Activated naive CD4-positive, alpha-beta T cell treated with anti-CD3 and anti-CD28 coated beads for 36 hours (primary cell): ENCODE measurements around the gene NPM1. TPM values are rescaled to one million over a fixed set of nuclear protein-coding genes. Genes with fewer than 3 reads are reported as not detected.

Source experiments
- CTCF ChIA-PET: fragments of 350-600 bp; sonication (Branson Sonifier 250); formaldehyde crosslinking; loops from one replicate; lab custom pipeline; 2021; ENCODE audit warnings: antibody characterized with exemption; lab: Charles Lee
- DNase-seq: peaks from one replicate; pipeline ENCODE4 v3.0.0-alpha.2; 2020
- H3K27ac Mint-ChIP-seq: one replicate; pipeline ENCODE4 v1.8.0; 2021; ENCODE audit warnings: mild to moderate bottlenecking, mixed read lengths
- H3K27me3 Mint-ChIP-seq: one replicate; pipeline ENCODE4 v1.8.0; 2021; ENCODE audit warnings: low read depth, mixed read lengths
- H3K36me3 Mint-ChIP-seq: one replicate; pipeline ENCODE4 v1.8.0; 2021; ENCODE audit warnings: low read depth, mixed read lengths
- H3K4me1 Mint-ChIP-seq: one replicate; pipeline ENCODE4 v1.8.0; 2021; ENCODE audit warnings: low read depth, mixed read lengths
- H3K4me3 Mint-ChIP-seq: one replicate; pipeline ENCODE4 v1.8.0; 2021; ENCODE audit warnings: mild to moderate bottlenecking, moderate library complexity, mixed read lengths
- H3K9me3 Mint-ChIP-seq: one replicate; pipeline ENCODE4 v1.8.0; 2021; ENCODE audit warnings: mixed read lengths
- intact Hi-C: fragments of 100-400 bp; cut with micrococcal nuclease; formaldehyde crosslinking; loops from one replicate; pipeline ENCODE4 v1.15.1; 2023
- microRNA-seq: library from miRNA; unstranded; fragments of <30 nt; microRNA quantifications from one replicate; pipeline ENCODE4 v1.2.0, GENCODE V29; 2022; ENCODE audit warnings: borderline microRNAs expressed, borderline replicate concordance
- total RNA-seq, 2 experiments: library from RNA; stranded (reverse); gene quantifications; one replicate each; pipeline ENCODE4 v1.2.3, GENCODE V29; 2021

Gene NPM1
- total RNA-seq, 2 experiments from 2014 or later, result 3,194 to 3,467 TPM

- Mint-ChIP-seq H3K4me3 (no peak overlapping the region), H3K27me3 (peaks cover 29% of the 10 kb centered on the region), H3K27ac (no peak overlapping the region), H3K36me3 (no peaks in the 10 kb centered on the region), H3K4me1 (peaks cover 6% of the 10 kb centered on the region), H3K9me3 (no peaks in the 10 kb centered on the region)
- CTCF ChIA-PET, result no interaction called here
- intact Hi-C loops, result no loop called here
- DNase-seq, result no peak
These were observed 61.8 kb downstream of the NPM1 start for GRCh38 chr5:171449426-171449825.

GRCh38 chr5:171450423-171451331, 63.0 kb downstream of the NPM1 start:
- peak; percentile 36 for DNase-seq

GRCh38 chr5:171451421-171451820, 63.8 kb downstream of the NPM1 start:
- intact Hi-C loops, result no loop called here
- Mint-ChIP-seq H3K27ac (no peak overlapping the region), H3K27me3 (peaks cover 29% of the 10 kb centered on the region), H3K4me3 (no peak overlapping the region), H3K9me3 (no peaks in the 10 kb centered on the region), H3K36me3 (no peaks in the 10 kb centered on the region), H3K4me1 (peaks cover 6% of the 10 kb centered on the region)
- DNase-seq, result no peak
- CTCF ChIA-PET, result no interaction called here

More at GRCh38 chr5:171450423-171451331, 63.0 kb downstream of the NPM1 start:
- CTCF ChIA-PET, result no interaction called here
- Mint-ChIP-seq H3K4me3 (no peak overlapping the region), H3K27me3 (peaks cover 29% of the 10 kb centered on the region), H3K36me3 (no peaks in the 10 kb centered on the region), H3K9me3 (no peaks in the 10 kb centered on the region), H3K4me1 (peaks cover 6% of the 10 kb centered on the region), H3K27ac (no peak overlapping the region)
- intact Hi-C loops, result no loop called here

GRCh38 chr5:171453056-171453725, 65.5 kb downstream of the NPM1 start:
- intact Hi-C loops, result no loop called here
- CTCF ChIA-PET, result interaction anchor here (0.6 kb wide), 1 partner anchor 144 kb away, joined by 3 read pairs; the partner anchor contains the start of gene TLX3
- H3K27me3 Mint-ChIP-seq, result peaks cover 29% of the 10 kb centered on the region
- H3K4me3 Mint-ChIP-seq, result no peak overlapping the region
- peaks cover 6% of the 10 kb centered on the region for H3K4me1 Mint-ChIP-seq
- no peaks in the 10 kb centered on the region for H3K36me3 Mint-ChIP-seq
- no peaks in the 10 kb centered on the region for H3K9me3 Mint-ChIP-seq
- no peak for DNase-seq
- H3K27ac Mint-ChIP-seq, result no peak overlapping the region

- no peak for DNase-seq
- H3K4me3 Mint-ChIP-seq, result no peak overlapping the region
- H3K9me3 Mint-ChIP-seq, result no peaks in the 10 kb centered on the region
- CTCF ChIA-PET, result no interaction called here
- peaks cover 28% of the 10 kb centered on the region for H3K27me3 Mint-ChIP-seq
- no peak overlapping the region for H3K27ac Mint-ChIP-seq
- H3K36me3 Mint-ChIP-seq, result no peaks in the 10 kb centered on the region
- intact Hi-C loops, result no loop called here
- peaks cover 6% of the 10 kb centered on the region for H3K4me1 Mint-ChIP-seq
These were observed 66.3 kb downstream of the NPM1 start for GRCh38 chr5:171453988-171454387.

- H3K27me3 Mint-ChIP-seq, result peaks cover 24% of the 10 kb centered on the region
- intact Hi-C loops, result no loop called here
- no peaks in the 10 kb centered on the region for H3K9me3 Mint-ChIP-seq
- CTCF ChIA-PET, result no interaction called here
- no peak overlapping the region for H3K4me3 Mint-ChIP-seq
- H3K4me1 Mint-ChIP-seq, result peaks cover 6% of the 10 kb centered on the region
- no peaks in the 10 kb centered on the region for H3K36me3 Mint-ChIP-seq
- H3K27ac Mint-ChIP-seq, result no peak overlapping the region
- no peak for DNase-seq
These were observed 66.9 kb downstream of the NPM1 start for GRCh38 chr5:171454549-171454948.

GRCh38 chr5:171455522-171455921, 67.9 kb downstream of the NPM1 start:
- no peak overlapping the region for H3K27ac Mint-ChIP-seq

GRCh38 chr5:171457208-171457981, 69.7 kb downstream of the NPM1 start:
- Mint-ChIP-seq H3K9me3 (no peaks in the 10 kb centered on the region), H3K4me3 (no peak overlapping the region), H3K27ac (no peak overlapping the region), H3K4me1 (no peaks in the 10 kb centered on the region), H3K27me3 (peaks cover 6% of the 10 kb centered on the region), H3K36me3 (no peaks in the 10 kb centered on the region)
- DNase-seq, result no peak
- intact Hi-C loops, result no loop called here
- CTCF ChIA-PET, result no interaction called here

More at GRCh38 chr5:171455522-171455921, 67.9 kb downstream of the NPM1 start:
- Mint-ChIP-seq H3K27me3 (peaks cover 16% of the 10 kb centered on the region), H3K4me3 (no peak overlapping the region), H3K9me3 (no peaks in the 10 kb centered on the region), H3K4me1 (peaks cover 6% of the 10 kb centered on the region), H3K36me3 (no peaks in the 10 kb centered on the region)
- intact Hi-C loops, result no loop called here
- CTCF ChIA-PET, result no interaction called here
- no peak for DNase-seq

GRCh38 chr5:171459839-171460238, 72.2 kb downstream of the NPM1 start:
- CTCF ChIA-PET, result no interaction called here
- intact Hi-C loops, result no loop called here
- H3K36me3 Mint-ChIP-seq, result no peaks in the 10 kb centered on the region
- no peak overlapping the region for H3K27ac Mint-ChIP-seq
- DNase-seq, result no peak
- H3K27me3 Mint-ChIP-seq, result peaks cover 5% of the 10 kb centered on the region
- no peak overlapping the region for H3K4me3 Mint-ChIP-seq
- H3K9me3 Mint-ChIP-seq, result no peaks in the 10 kb centered on the region
- no peaks in the 10 kb centered on the region for H3K4me1 Mint-ChIP-seq

Small RNA genes within 50 kb of the gene (microRNA-seq; reads per million reads assigned to microRNA genes)
- 13.7 reads per million, percentile 28 among the genes with 10 or more reads in this experiment for gene MIR3912

Other genes starting within 250 kb of the NPM1 start
- not detected for gene TLX3, start 78.6 kb upstream of the NPM1 start, total RNA-seq
- under 1 TPM in 1 of 2 experiments, not detected in 1; 0.17 TPM for gene FGF18, start 31.8 kb downstream of the NPM1 start, total RNA-seq